SH-SY5Y (cell line): ENCODE results near the gene EPM2A.

Experiments
- GATA2 ChIP-seq: IDR thresholded peaks from 2 replicates; pipeline ENCODE4 v1.6.1; 2011; ENCODE audit warnings: mild to moderate bottlenecking, low read depth, low read length
- GATA3 ChIP-seq: IDR thresholded peaks from 2 replicates; pipeline ENCODE4 v1.6.1; 2011; ENCODE audit warnings: low read depth, mild to moderate bottlenecking, low read length, moderate library complexity

GRCh38 chr6:145733207-145733606 lies 2.1 kb downstream of the EPM2A start:
- TF ChIP-seq GATA2 (no peak), GATA3 (no peak)
